GM19455 (cell line): ENCODE results near the gene ANXA4.

Experiments used
- ATAC-seq: cut with Tn5 transposase; IDR thresholded peaks from one replicate; pipeline ENCODE4 v1.9.1; 2021; ENCODE audit not compliant: unreplicated experiment

The ANXA4 gene

DNA sequence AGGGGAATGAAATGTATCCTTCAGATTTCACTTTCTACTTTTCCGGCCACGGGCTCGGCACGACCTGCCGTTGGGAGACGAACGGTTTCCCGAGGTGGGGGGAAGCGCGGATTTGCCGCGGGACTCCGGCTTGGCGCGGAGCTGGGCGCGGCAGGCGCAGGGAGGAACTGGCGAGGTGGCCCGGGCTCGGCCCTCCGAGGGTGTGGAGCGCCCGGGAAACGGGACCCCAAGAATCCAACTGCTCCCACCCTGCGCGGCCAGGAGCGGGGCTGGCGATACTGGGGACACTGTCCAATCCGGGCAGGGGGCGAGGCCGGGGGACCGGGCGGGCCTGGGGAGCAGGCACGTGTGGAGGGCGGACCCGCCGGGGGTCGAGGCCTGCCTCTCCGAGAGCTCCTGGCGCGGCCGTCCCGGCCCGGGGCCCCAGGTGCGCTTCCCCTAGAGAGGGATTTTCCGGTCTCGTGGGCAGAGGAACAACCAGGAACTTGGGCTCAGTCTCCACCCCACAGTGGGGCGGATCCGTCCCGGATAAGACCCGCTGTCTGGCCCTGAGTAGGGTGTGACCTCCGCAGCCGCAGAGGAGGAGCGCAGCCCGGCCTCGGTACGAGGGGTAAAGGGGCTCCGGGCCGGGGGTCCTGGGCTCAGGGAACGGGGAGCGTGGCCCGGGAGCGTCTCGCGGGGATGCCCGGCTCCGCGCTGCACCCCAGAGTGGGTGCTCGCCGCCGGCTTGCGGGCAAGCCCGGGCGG lies at the start of gene ANXA4:
Gene ANXA4 (plus strand): TSS at position 560 of the 747 bp plus-strand sequence. CDS start 39,432 bp downstream, outside the sequence.
- ATAC-seq: peak; percentile 74

DNA sequence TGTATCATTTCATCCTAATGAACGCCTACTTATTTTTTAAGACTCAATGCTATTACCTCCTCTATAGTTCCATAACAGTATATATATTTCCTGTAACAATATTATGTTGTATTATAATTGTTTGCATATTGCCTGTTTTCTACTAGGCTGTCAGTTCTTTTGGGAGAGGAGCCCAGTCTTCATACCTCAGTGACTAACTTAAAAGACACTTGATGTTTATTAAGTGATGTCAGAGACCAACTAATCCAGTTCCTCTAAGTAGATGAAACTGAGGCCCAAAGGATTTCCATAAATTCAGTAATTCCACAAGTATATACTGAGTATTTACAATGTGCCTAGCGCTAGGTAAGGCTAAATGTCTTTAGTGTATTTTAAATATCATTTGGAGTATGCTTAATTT lies 49.5 kb upstream of the ANXA4 start:
- no peak for ATAC-seq

DNA sequence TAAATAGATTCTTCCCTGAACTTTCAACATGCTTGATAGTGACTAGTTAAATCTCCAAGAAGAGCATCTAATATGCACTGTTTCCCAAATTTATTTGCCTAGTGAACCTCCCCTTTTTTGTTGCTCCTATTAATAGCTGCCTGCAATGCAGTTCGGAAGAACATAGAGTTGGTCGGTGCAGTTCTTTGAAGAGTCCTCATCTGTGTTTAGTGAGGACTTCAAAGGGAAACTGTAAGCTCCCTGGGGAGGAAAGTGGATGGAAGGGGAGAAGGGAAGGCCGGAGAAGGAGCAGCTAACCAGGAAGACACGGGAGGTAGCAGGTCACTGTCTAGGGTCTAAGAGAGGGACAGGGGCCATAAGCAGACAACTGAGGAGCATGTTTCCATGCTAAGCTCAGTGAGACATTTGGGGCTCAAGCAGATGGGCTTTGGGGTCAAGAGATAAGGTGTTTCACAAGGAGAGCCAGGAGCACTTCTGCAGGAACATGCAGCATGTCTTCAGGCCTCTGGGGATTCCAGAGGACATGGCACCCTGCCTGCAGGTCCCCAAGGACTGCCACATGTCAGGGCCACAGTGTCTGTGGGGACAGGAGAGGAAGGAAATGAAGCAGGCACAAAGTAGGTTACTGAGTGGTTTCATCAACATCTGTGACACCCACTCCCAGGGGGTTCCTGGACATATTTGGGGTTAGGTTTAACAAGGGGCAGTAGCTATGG lies 48.7 kb upstream of the ANXA4 start:
- ATAC-seq: no peak

DNA sequence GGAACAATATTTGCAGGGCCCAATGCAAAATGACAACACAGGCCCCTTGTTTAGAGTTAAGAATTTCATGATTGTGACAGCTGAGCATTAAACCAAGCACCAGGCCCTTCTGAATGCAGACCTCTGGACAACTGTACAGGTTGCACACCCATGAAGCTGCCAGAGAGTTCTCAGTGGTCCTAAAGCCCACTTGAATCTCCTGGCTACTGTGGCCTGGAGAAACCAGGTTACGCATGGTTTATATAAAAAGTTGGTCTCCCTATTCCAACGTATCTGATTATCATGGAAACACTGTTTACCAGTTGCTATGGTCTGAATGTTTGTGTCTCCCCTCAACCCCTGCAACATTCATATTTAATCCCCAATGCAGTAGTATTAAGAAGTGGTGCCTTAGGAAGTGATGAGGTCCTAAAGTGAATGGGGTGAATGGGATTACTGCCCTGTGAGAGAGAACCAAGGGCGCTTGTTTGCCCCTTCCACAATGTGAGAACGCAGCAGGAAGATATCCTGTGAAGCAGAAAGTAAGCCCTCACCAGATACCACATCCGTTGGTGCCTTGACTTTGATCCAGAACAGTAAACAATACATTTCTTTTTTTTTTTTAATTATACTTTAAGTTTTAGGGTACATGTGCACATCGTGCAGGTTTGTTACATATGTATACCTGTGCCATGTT lies 48.0 kb upstream of the ANXA4 start:
- no peak for ATAC-seq

DNA sequence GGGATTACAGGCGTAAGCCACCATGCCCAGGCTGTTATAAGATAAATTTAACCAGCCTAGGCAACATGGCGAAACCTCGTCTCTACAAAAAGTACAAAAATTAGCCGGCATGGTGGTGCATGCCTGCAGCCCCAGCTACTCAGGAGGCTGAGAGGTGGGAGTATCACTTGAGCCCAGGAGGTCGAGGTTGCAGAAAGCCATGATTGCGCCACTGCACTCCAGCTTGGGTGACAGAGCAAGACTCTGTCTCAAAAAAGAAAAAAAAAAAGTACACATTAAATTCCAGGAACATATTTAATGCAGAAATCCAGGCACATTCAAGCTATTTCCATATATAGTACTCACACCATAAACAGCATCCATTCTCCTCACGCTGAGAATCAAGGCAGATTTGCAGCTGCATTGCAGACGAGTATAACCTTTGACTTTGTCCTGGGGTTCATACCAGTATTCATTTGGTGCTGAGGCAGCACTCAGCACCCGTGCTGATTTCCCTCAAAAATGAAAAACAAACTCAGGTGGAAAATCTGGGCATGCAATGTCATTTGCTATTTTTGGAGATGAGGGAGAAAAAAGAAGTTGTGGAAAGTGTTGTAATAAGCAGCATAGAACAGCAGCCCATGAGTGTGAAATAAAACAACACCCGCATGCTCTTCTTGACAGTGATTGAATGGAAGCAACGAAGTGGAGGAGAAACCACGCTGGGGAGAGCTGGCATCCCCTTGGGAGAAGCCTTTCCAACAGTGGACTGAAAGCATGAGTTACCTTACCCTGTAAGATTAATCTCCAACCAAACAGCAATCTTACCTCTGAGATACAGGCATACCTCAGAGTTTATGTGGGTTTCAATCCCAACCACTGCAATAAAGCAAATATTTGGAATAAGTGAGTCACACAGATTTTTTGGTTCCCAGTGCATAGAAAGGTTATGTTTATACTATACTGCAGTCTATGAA lies 46.8 kb upstream of the ANXA4 start:
- ATAC-seq: no peak

DNA sequence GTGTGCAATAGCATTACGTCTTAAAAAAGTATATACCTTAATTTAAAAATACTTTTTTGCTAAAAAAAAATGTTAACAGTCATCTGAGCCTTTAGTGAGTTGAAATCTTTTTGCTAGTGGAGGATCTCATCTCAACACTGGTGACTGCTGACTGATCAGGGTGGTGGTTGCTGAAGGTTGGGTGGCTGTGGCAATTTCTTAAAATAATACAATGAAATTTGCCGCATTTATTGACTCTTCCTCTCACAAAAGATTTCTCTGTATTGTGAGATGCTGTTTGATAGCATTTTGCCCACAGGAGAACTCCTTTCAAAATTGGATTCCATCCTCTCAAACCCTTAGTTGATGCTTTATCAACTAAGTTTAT lies 46.1 kb upstream of the ANXA4 start:
- ATAC-seq: no peak

DNA sequence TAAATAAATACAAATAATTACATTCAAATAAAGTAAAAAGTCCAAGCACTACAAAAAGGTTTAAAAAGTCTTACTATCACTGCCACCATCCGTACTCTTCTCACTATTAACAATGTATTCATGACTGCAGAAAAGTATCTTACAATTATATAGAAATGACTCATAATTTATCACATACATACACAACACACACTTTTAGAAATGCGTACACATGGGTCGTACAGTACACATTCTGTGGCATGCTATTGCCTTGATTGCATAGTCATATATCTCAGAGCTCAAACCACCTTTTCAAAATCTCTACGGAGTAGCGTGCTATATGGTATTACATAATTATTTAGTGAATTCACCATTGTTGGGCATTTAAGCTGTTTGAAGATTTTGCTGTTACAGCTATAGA lies 41.6 kb upstream of the ANXA4 start:
- ATAC-seq: no peak

DNA sequence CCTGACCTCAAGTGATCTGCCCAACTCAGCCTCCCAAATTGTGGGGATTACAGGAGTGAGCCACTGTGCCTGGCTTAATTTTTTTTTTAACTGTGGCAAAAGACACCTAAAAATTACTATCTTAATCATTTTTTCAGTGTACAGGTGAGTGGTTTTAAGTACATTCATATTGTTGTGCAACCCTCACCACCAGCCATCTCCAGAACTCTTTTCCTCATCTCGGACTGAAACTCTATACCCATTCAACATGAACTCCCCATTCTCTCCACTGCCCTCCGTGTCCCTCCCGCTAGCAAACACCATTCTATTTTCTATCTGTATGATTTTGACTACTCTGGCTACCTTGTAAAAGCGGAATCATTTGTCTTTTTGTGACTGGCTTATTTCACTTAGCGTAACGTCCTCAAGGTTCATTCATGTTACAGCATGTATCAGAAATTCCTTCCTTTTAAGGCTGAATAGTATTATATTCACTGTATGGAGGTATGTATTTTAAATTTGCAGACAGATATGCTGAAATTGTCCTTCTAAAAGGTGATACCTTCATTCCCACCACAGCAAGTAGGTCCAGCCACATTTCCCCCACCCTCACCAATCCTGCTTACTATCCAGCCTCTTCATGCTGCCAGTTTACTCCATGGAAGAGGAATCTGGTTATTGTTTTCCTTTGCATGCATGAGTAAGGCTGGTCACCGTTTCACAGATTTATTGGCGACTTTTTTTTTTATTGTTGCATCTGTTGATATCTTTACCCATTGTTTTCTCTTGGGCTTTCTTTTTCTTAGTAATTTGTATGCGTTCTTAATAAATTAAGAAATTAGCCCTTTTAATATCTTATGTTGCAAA lies 40.6 kb upstream of the ANXA4 start:
- ATAC-seq: no peak

DNA sequence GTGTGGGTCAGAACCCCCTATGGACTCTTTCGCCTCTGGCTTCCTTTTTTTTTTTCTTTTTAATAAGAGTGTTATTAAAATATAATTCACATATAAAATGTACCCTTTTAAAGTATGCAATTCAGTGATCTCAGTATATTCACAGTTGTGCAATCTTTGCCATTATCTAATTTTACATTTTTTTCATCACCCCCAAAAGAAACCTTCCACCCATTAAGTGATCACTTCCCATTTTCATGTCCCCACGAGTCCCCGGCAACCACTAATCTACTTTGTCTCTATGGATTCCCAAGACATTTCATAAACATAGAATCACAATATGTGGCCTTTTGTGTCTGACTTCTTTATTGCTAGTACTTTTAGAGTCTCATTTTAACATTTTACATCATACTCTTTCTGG lies 38.7 kb upstream of the ANXA4 start:
- no peak for ATAC-seq

DNA sequence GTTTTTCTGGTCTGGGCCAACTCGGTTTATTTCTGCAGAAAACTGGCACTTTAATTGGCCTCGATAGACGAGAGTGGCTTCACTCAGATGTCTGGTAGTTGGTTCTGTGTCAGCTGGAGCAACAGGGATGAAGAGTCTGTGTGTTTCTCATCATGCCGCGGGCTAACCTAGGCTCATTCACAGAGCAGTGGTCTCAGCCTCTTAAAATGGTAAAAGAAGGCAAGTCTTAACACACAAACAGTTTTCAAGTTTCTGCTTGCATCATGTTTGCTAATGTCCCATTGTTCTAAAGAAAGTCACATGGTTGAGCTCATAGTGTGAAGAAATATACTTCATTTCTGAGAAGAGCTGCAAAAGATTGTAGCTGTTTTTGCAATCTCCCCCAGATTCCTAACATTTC lies 37.5 kb upstream of the ANXA4 start:
- no peak for ATAC-seq

DNA sequence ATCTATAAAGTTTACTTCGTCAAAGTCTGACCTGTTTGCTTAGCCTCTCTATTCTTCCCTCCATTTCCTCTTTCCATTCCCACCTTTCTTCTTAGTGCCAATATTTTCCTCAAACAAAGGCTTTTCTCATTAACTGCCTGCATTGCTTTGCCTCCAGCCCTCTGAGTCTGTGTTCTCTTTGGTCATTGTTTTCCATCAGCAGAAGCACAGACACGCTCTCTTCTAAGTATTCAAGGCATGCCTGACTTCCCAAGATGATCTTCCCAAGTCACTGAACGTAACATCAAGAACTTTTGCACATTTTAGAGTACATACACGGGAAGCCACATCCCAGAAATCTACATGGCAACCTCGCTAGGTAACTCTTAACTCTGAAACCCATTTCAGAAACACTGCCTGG lies 32.6 kb upstream of the ANXA4 start:
- ATAC-seq: no peak

DNA sequence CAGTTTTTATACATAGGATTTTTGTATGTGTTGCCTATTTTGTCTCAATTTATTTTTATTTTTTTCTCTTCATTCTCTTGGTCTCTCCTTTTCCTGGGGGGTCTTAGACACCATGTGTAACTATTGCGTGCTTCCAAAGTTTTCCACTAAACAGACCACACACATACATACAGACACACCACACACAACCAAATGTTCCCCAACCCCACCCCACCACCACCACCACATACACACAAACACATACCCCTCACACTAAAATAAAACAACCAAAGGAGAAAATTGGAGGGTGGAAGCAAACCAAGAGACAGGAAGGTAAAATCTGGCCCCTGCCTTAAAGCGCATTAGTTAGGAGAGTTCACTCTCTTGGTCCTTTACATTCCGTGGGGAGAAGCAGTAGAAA lies 30.0 kb upstream of the ANXA4 start:
- ATAC-seq: no peak

DNA sequence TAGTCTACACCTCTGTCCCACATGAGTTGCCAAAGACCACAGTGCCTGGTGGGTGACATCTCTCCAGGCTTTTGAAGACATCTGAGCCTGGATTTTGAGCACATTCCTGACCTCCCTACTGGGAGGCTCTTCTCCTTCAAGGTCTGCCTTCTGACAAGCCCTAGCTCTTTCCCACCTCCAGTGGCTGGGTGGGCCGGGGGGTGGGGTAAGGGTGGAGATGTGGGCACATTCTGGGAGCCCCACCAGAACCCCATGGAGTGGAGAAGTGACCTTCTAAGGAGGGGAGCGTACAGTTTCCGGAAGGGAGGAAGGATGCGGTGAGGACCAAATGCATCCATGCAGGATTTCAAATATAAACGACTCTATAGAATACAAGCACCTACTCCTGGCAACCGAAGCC lies 27.9 kb upstream of the ANXA4 start:
- no peak for ATAC-seq

DNA sequence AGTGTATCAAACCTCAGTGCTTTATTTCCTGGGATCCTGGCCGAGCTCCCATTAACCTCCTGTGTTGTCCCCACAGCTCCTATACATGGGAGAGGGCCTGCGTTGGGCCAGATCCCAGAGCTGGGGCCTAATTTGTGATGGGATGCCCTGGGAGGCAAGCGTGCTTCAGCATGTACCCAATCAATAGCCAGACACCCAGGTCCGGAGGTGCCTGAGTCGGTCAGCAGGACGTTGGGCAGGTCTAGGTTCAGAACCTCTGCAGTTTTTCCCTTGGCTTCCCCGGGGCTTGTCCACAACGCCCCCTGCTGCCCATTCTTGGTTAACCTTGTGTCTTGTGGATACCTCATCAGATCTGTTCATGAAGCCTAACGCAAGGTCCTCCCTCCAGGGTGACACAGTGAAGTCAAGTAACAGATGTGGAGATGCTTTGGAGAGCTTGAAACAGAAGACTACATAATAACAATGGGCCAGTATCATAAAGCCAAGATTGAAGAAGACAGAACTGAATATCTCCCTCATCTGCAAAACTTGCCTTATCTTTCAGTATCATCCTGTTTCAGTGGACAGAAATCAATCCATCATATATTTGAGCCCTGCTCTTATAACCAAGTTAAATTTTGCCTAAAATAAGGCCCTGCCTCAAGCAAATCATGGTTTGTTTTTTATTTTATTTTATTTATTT lies 27.3 kb upstream of the ANXA4 start:
- peak; percentile 79 for ATAC-seq

DNA sequence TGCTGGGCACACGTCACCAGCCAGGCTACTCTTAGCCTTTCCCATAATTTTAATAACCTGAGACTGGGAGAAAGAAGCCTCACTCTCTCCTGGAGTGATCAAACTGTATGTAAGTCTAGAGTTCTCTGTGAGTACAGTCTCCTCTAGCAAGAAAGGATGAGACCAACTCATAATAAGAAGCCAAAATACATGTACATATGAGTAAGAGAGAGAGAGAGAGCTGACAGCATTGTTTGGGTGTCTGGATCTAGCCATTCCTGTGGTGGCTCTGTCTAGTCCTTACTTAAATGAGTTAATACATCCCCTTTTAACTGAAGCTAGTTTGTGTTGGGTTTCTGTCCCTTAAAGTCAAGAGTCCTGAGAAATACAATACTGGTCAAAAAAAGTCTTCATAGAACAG lies 26.0 kb upstream of the ANXA4 start:
- no peak for ATAC-seq

DNA sequence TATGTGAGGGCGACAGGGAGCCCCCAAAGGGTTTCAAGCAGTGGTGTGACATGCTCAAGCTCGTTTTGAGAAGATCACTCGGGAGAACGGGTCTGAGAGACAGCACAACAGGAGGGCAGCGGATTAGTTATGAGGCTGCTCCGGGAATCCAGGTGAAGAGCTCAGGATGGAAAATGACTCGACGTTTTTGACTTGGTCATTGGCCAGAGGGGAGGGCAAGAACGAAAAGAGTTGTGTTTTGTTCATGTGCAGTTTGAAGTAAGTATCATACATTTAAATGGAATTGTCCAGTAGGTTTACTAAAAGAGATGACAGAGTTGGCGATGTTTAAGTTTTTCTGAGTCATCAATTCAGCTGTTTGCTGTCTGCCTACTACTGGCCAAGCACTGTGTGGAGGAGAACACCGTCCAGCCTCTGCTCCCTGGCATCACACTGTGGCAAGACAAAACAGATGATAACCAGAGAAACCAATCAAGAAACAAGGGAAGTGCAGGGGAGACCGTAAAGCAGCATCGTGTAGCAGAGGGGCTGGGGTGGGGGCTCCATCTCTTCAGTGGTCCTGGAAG lies 25.3 kb upstream of the ANXA4 start:
- no peak for ATAC-seq

DNA sequence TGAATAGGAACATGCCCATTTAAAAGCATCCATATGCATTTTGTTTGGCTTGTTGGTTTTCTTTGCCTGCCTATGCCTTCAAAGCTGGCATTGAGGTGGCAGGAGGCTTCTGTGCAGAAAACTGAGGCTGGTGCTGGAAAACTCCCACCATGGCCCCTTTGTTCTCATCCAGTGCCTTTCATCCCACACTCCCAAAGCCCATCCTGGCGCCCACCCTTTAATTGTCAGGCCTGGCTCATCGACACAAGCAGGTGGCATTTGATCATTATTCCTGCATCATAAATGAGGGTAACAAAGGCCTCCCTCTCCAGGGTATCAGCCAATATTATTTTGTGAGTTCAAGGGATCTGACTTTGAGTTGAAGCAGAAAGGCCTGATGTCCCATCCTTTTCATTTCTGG lies 24.7 kb upstream of the ANXA4 start:
- ATAC-seq: no peak

DNA sequence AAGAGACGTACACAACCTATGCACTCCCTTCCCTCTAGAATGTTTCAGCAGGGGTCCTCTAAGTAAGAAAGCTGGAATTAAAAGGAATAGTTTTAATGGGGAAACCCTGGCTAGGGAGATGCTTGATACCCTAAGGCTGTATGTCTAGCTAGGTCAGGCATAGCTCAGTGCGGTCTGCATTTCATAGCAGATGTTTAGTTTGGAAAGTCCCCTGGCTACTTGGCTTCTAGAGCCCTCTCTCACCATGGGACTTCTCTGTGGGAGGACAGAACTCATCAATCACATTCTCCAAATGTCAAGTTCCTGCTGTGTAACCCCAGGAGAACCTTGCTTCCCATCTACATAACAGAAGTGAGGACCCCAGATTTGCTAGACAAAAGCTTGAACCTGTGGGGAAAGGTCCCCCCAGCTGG lies 24.1 kb upstream of the ANXA4 start:
- ATAC-seq: no peak

DNA sequence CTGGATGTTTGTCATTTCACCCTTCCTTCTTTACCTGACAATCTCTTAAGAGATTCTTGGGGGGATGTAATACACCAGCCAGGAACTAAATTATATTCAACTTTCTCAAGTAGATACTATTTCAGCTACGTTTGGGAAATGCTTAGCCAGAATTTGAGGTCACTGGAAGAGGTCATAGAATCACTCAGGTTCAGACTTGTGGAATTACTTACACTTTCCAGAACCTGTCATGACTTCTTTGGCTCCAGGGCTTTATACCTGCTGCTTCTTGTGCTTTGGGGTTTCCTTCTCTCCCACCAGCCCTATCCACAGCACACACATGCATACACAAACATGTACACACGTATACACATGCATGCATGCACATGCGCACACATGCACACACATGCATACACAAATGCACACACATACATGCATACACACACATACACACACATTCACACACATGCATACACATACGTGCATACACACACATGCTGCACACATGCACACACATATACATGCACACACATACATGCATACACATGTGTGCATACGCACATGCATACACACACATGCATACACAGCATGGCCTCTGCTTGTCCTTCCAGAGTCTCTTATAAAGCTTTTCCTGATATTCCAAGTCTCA lies 23.5 kb upstream of the ANXA4 start:
- ATAC-seq: no peak
